NB4 (cell line): ENCODE results near the gene RNF19B.

Experiments used
- POLR2A ChIP-seq: IDR thresholded peaks from 2 replicates; pipeline ENCODE4 v1.6.1; 2011; ENCODE audit warnings: mild to moderate bottlenecking; ENCODE audit not compliant: insufficient read length; ENCODE audit errors: extremely low read depth
- TF ChIP-seq, protein P1 (sequence below): IDR thresholded peaks from one replicate; pipeline ENCODE4 v1.5.1; 2012; ENCODE audit warnings: low read depth, low read length
- TF ChIP-seq, protein P2 (sequence below): IDR thresholded peaks from 2 replicates; pipeline ENCODE4 v1.6.1; 2011; ENCODE audit warnings: low read depth, low read length

DNA sequence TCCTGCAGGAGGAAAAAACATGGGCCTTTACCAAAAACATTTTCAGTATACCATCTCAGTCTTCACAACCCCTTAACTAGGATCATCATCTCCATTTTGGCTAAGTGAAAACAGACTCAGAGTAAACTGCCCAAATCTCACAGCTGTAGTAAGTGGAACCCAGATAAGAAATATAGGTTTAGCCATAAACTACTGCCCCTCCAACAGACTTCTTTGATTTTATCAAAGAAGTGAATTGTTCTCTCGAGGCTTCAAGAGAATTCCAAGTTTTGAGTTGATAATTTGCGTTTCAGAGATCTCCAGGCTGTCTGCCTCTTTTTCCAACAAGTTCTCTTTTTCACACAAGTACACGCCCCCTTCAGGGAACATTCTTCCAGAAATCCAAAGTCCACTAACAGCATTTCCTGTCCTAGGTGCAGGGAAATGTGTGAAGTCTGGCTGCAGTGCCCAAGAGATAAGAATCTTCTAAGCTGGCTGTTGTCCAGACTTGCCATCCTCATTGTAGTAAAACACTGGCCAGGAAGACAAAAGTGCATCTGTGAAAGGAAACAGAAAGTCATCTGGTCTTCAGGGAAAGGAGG, 30.8 kb downstream of the RNF19B start:
- TF ChIP-seq, protein P1, sequence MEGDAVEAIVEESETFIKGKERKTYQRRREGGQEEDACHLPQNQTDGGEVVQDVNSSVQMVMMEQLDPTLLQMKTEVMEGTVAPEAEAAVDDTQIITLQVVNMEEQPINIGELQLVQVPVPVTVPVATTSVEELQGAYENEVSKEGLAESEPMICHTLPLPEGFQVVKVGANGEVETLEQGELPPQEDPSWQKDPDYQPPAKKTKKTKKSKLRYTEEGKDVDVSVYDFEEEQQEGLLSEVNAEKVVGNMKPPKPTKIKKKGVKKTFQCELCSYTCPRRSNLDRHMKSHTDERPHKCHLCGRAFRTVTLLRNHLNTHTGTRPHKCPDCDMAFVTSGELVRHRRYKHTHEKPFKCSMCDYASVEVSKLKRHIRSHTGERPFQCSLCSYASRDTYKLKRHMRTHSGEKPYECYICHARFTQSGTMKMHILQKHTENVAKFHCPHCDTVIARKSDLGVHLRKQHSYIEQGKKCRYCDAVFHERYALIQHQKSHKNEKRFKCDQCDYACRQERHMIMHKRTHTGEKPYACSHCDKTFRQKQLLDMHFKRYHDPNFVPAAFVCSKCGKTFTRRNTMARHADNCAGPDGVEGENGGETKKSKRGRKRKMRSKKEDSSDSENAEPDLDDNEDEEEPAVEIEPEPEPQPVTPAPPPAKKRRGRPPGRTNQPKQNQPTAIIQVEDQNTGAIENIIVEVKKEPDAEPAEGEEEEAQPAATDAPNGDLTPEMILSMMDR, result no peak
- TF ChIP-seq, protein P2, sequence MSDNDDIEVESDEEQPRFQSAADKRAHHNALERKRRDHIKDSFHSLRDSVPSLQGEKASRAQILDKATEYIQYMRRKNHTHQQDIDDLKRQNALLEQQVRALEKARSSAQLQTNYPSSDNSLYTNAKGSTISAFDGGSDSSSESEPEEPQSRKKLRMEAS, result no peak
- no peak for TF ChIP-seq POLR2A
